GM18907 (cell line): ENCODE measurements around the gene STARD8.
"Not testable (repeated sequence)": the region's sequence is repeated elsewhere in the genome, so short reads cannot be mapped to it uniquely, and the experiment has no call there.

Experiments
- ATAC-seq: cut with Tn5 transposase; IDR thresholded peaks from one replicate; pipeline ENCODE4 v1.9.1; 2021; ENCODE audit warnings: mild to moderate bottlenecking, moderate library complexity; ENCODE audit not compliant: unreplicated experiment

Gene STARD8

DNA sequence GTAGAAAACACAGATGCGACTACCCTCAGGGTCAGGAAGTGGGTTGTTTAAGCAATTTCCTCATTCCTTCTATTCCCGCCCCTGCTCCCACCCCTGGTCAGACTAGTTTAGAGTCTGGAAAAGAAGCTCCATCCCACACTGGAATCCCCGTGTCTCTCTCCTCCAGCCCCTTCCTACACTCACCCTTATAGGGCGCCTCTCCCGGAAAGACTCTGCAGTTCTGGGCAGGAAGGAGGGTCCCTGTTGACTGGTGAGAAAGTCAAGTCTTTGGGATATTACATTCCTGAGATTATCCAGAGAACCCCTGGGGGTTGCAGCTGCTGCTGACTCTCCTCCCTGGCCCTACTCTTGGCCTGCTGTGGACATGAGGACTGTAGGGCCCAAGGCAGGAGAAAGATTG lies 11.9 kb downstream of the STARD8 start:
- ATAC-seq, result no peak

DNA sequence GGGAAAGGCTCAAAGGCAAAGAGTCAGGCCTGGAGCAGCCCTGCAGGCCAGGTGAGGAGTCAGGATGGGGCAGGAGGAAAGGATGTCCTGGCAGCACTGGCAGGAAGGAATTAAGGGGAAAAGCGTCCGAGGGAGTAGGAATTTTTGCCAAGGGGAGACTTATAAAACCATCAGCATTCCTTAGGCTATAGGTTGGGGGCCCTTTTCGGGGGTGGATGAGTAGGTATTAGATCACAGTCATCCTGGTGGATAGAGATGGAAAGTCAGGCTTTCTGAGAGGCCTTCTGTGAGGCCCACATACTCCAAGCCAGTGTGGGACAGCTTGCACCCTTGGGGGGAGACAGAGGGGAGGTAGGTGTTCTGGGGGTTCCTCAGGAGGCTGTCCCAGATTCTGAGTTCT lies 12.3 kb downstream of the STARD8 start:
- no peak for ATAC-seq

DNA sequence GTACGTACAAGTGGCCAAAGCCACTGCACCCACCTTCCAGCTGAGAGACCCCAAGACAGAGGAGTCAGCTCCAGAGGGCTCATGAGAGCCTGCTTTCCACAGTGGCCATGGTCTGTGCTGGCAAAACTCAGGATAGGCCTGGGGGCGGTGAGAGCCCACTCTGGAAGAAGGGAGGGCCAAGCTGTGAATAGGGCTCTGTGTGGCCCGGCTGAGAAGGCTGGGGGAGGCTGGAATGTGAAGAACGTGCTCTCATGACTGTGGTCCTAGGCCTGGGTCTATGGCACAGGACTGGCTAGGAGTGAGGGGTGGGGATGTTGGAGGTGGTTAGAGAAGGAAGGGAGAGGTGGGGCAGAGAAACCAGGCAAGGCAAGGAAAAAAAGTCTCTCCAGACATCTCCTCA lies 13.3 kb downstream of the STARD8 start:
- no peak for ATAC-seq

DNA sequence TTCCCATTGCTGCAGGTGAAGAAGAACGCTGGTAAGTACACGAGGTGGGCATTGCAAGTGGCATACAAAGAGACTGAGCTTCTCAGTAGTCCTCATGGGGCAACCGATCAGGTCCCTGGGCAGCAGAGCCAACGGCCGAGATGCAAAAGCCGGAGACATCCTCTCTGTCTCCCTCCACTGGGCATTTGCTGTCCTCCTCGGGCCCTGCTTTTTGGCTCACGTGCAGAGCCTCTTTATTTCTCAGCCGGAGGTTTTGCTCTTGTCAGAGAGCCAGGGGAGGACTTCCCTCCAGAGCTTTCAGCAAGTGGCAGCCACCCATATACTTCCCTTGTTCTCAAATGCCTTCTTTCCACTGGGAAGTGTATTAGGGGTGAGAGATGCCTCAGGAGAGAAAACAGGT lies 18.0 kb downstream of the STARD8 start:
- no peak for ATAC-seq

DNA sequence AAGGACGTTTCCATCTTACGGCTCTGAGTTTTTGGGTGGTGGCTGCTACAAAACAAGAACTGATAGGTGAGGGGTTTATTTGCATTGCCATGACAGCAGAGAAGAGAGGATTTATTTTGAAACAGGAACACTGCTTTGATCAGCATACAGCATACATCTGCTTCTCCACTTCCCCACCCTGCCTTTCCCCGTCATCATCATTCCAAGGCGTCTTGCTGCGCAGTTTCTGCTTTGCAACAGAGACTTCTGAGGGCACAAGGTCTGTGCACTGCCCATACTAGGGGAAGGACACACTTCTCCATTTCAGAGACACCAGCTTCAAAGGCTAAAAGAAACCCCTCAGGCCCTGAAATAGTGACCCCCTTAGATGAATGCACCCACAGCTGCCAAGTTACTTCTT lies 19.1 kb downstream of the STARD8 start:
- ATAC-seq, result no peak

DNA sequence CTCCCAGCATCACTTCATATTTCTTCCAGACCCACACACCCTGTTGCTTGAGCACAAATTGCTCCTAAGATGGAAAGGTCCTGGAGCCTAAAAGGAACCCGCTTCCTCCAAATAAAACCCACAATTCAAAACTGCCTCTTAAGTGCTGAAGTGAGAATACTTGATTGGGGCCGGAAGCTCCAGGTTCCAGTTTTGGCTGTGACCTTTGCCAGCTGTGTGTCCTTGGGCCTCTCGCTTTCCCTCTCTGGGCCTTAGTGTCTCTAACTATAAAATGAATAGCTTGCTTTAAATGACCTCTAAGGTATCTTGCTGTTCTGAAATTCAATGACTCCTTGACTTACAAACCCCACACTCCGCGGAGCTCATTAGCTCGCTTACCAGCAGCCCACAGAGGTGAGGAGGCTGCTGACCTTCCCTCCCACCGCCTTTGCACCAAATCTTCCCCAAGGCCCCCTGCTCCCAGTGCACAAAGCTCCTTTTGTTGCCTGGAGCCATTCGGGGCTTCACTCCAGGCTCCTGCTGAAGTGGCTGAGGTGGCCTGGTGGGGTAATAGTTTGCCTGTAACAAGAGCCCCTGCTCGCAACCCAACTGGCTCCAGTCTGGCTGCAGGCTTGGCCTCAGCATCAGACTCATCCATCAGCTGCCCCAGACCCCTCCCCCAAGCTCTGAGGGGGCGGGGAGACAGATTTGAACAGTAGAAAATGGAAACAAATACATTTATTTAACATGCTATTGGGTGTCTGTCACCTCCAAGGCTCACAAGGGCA lies 21.8 kb downstream of the STARD8 start:
- ATAC-seq, result no peak

DNA sequence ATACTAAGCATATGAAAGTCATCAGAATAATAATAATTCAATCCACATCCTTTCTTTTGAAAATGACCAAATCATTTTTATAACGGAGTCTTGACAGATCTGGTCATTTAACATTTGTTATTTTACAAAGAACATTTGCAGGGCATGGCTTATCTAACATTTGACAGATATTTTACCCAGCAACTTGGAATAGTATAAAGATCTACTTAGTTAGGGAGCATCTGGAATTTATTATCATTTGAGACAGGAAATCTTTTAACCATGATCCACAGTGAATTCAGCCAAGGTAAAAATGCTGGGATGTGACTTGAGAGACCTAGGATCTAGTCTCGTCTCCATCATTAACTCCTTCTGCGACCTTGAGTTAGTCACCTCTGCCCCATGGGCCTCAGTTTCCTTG lies 22.4 kb downstream of the STARD8 start:
- ATAC-seq, result no peak

DNA sequence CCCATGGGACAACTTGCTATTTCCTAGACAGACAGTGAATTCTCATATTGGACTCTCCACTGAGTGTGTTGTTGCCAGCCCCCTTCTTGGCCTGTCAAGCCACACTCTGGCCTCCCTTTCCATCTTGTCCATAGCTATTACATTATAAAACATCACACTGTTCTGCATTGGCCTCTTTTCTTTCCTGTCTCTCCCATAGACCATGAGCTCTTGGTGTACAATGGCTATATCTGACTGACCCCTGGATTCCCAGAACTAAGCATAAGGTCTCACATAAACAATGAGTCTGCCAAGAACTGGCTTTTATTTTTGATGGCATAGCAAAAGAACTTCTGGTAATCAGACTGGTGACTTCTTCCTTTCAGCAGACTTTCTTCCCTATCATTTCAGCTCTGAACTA lies 23.8 kb downstream of the STARD8 start:
- ATAC-seq, result no peak

DNA sequence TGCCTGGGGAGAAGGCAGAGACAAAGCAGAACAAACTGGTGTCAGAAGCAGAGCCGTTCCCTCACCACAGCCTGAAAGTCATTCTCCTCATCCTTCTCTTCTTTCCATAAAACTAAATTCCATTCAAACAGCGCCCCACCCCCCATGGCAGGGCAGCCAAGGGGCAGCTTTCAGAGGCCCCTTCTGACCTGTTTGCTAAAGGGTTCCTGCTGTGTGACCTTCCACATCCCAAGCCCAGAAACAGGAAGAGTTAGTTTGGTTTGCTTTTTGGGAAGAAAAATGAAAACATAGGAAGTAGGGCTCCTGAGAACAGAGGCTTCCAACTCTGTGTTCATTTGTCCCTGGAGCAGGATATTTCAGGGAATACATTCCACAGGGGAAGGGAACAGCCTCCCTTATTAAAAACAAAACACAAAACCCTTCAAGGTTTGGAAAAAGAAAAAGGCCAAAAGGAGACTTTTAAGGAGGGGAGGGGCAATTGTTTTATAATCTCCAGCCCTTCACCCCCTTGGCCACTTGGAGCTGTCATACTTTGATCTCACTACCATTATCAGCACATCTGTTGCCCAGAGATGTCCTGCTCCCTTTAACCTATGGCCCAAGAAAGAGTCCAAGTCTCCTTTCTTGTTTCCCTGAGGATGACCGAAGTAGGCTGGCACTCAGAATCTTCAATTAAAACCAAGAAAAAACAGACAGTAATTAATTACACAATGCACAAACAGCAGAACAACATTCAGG lies 25.3 kb downstream of the STARD8 start:
- ATAC-seq, result no peak

DNA sequence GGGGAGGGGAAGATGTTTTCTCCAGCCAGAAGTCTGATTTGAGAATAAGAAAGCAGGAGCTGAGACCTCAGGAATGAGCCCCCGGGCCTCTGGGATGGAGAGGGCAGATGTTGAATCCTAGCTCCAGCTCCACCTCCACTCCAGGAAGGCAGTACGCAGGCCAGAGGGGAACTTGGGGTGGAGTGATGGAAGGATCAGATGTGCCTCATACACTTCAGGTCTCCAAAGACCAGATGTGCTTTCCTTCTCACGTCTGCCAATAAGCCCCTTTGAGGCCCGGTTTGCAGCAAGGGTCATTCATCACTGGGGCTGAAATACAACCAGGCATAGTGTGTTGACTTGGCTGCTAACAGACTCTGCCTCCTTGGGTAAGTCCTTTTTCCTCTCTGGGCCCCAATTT lies 28.1 kb downstream of the STARD8 start:
- no peak for ATAC-seq

DNA sequence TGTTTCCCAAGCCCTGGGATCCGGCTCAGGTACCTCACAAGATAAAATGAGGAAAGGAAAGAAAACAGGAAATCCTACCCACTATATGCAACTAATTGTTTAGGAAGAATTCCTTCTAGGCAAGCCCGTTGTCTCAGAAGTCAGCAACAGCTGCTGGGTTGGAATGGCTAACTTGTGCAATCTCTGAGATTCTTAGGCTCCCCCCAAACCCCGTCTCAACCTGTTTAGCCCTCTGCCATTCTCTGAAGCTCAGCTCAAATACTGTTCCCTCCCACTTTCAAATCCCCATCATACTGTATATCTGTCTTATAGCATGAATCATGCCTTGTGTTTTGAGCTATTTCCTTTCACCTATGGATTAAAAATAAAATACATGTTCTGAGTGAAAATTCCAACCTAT lies 28.9 kb downstream of the STARD8 start:
- ATAC-seq, result no peak

DNA sequence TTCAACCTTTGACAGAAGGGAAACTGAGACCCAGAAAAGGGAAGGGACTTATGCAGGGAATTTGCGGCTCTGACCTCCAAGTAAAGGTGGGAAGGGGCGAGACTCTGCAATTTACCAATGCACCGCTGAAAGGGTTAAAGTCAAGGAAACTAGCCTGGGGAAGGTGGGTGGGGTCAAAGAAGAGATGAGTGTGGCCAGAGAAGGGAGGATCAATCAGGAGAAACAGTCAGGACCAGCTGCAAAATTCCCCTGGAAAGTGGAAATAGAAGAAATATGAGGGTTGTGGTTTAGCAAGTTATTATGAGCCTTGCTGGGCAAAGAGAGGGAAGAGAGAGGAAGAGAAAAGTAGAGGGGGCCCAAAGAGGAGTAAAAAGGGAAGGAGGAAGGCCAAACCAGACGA lies 30.5 kb downstream of the STARD8 start:
- no peak for ATAC-seq

DNA sequence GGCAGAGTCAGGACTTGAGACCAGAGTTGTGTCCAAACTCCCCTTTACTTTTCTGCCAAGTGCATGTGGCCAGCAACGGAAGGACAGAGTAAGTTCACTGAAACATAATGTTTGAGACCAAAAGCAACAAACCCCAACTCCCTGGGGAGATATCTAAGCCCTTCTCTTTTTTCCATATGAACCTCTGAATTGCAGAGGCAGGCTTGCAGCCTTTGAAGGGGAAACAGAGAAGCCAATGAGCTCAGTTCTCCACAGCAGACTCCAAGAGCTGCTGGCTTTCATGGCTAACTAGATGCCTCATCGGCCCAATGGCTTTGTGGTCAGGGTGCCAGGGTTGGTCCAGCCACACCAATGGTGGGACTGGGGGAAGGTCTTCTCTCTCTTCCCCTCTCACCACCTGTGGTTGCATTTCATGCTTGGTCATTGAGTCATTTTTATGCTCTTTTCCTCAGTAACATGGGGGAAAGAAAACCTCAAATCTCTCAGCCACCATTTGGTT lies 34.0 kb downstream of the STARD8 start:
- ATAC-seq, result no peak

DNA sequence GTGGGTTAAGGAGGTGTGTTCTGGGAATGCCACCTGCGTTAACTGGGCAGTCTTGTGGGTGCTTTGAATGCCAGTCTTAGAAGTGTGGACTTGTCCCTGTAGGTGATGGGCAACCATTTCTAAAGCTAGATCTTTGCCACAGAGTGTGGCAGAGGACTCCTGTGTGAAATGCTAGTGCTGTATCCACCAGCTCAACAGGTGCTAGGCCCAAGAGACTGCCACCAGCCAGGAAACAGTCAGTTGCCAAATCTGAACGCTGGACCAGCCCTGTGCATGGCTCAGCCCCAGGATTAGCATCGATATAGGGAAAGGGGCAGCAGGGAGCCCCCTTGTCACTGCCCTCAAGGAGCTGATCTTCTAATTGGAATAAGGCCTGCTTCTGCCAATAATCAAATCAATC lies 35.3 kb downstream of the STARD8 start:
- ATAC-seq, result no peak

DNA sequence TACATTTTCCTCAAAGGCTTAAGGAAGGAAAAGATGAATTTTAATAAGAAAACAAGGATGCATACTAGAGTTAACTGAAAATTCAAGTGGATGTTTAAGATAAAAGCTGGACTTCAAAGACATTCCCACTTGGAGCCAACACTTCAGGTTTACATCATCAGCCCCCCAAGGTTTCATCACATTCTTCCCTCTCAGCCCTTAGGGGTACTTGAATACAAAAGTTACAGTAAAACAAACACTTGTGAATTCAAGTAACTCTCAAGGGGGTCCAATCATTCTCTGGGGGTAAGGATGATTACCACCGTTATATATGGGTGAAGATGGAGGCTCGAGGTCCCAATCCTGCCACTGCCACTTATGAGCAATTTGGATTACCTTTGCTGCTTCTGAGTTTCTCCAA lies 36.1 kb downstream of the STARD8 start:
- no peak for ATAC-seq

DNA sequence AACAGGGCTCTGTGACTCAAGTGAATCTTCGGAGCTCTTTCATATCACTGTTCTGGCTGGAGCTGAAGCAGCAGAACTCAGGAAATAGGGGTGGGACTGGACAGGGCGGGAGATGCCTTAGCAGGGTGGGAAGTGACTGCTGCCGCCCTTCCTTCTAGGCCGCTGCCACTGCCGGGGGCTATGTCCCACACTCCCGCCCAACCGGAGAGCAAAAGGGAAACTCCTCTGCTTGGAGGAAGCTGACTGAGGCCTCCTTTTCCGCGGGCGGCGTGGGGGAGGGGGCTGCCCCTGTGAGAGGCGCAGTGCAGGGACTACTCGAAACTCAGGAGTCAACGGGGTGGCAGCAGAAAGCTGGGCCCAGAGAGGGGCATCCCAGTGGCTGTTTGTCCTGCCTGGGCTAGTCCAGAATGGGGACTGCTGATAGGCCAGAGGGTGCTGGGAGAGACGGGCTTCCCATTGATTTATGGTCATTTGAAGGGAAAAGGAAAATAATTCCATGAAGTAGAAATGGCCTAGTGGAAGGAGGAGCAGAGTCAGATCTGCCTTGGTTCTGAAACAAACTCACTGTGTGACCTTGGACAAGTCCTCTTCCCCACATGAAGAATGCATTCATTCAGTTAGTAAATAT lies 36.9 kb downstream of the STARD8 start:
- no peak for ATAC-seq

DNA sequence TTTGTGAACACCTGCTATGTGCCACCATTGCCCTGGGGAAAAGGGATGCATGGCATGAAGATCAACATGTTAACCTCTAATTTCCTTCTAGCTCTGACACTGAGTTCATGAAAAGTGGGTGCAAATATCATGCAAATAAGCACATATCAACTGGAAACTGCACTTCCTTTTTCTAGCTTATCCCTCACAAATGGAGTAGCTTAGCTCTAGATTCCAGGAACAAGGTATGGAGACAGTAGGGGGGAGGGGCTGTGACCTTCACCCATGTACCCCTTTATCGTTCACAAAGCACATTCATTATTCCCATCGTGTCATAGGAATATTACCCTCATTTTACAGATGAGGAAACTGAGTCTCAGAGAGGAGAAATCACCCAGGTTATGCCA lies 37.4 kb downstream of the STARD8 start:
- ATAC-seq, result no peak

DNA sequence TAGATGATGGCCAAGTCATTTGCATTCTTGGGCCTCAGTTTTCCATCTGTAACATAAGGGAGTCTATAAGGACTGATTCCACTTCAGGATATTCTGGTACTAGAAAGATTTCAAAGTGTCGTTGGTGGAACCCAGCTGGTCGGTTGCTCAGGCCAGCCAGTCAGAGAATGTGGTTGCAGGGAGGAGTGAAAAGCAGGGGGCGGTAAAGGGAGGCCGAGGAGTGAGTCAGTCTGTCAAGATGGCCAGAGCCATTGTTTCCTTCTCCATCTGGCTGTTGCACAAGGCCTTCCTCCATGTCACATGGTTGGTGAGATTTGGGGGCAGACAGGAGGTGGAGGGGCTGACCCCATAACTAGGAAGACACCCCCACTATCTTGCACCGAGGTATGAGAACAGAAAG lies 38.2 kb downstream of the STARD8 start:
- no peak for ATAC-seq

DNA sequence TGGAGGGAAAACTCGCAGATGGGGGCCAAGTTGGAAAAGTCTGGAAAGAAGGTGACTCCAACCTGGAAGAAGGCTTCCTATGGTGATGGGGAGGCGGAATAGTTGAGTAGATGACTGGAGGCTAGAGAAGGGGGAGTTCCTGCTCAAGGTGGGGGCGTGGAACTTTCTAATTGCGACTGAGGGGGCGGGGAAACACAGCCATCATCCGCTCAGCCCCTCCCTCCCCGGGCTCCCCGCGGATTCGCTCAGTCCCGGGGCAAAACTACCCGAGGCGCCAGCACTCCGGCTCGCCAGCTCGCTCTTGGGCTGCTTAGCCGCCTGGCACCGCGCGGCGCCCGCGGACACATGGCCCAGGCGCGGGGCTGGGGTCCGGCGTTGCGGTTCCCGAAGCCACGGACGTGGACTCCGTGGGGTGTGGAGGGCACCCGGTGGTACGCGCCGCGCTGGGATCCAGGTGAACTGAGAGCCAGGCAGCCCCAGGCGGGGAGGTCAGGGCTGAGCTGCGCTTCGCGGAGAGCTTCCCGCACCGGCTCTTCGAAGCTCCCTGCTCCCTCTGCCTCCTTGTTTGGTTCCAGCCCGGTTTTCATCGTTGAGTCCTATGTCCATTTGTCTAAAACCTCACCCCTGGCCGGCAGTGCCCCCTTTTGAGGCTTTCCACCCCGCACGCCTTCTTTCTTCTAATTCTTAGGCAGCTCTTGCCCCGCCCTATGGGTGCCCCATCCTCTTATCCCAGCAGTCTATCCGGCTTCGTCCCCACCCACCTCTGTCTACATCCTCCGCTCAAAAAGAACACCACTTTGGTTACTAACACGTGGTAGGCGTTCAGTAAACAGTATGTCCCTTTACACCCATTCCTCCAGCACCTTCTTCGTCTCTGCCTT lies 38.9 kb downstream of the STARD8 start:
- no peak for ATAC-seq

DNA sequence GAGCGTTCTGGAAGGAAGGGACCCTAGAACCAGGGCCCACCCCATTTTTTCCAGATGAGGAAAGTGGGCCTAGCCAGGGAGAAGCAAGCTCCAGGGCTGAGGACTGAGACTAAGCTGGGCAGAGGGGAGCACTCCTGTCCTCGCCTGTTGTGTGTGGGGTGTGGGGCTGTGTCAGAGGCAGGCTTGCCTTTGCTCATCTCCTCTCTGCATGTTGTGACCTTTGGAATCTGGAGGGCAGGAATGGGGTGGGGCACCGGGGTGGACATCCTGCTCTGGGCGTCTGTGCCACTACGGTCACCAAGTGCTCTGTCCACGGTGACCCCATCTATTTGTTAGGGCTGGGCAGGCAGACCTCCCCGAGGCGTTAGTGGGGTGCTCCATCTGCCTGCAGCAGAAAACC lies 41.5 kb downstream of the STARD8 start:
- not testable (repeated sequence) for ATAC-seq

DNA sequence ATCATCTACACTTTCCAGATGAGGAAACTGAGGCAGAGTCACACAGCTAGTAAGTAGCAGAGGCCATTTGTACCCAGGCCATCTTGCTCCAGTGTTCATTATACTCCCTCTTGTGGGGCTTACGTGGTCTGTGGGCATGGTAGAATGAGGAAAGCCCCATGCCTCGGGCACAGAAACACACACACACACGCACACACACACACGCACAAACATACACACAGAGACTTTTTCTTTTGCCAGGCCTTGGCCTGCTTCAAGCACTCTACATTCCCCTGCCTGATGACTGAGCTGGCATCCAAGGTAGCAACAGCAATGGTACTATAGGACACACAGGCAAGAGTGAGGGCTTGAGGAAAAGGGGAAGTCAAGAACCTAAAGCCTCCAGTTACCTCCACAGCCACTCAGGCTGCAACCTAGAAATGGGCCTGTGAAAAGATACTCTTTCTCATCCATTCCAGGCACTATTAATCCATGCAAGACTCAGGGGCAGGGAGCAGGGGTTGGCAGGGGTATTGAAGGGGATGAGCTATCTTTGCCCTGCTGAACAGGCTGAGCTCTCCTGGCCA lies 43.6 kb downstream of the STARD8 start:
- no peak for ATAC-seq
